ENCODE measurements around the gene LPCAT3.
"Not testable (repeated sequence)": the region's sequence is repeated elsewhere in the genome, so short reads cannot be mapped to it uniquely, and the experiment has no call there.

The LPCAT3 gene

DNA sequence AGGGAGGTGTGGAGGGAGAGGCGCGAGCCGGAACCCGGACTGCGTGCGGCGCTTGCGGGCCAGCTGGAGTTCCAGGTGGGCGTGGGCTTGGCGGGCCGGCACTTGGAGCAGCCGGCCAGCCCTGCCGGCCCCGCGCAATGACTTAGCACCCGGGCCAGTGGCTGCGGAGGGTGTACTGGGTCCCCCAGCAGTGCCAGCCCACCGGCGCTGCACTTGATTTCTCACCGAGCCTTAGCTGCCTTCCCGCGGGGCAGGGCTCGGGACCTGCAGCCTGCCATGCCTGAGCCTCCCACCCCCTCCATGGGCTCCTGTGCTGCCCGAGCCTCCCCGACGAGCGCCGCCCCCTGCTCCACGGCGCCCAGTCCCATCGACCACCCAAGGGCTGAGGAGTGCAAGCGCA, 19.1 kb upstream of the LPCAT3 start:
- not testable (repeated sequence) for DNase-seq

DNA sequence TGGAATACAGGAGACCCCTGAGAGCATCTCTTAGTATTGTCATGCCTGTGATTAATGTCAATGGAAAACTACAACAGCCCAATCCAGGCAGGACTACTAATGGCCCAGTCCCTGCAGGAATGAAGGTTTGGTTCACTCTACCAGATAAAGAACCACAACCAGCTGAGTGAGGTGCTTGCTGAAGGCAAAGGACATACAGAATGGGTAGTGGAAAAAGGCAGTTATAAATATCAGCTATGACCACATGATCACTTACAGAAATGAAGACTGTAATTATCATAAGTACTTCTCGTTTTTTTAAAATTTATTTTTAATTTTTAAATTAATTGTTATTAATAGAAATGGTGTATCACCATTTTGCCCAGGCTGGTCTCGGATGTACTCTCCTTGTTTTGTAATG, 17.2 kb upstream of the LPCAT3 start:
- no peak for DNase-seq

- no peak for DNase-seq
Measured at GRCh38 chr12:7034464-7034863, 16.2 kb upstream of the LPCAT3 start.

DNA sequence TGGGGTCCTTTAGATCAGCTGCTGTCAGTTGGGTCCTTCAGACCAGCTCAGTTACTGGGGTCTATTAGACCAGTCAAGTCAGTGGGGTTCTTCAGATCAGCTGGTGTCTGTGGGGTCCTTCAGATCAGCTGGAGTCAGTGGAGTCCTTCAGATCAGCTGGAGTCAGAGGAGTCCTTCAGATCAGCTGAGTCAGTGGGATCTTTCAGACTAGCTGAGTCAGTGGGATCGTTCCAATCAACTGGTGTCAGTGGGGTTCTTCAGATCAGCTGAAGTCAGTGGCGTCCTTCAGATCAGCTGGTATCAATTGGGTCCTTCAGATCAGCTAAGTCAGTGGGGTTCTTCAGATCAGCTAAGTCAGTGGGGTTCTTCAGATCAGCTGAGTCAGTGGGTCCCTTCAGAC, 14.7 kb upstream of the LPCAT3 start:
- no peak for DNase-seq

DNA sequence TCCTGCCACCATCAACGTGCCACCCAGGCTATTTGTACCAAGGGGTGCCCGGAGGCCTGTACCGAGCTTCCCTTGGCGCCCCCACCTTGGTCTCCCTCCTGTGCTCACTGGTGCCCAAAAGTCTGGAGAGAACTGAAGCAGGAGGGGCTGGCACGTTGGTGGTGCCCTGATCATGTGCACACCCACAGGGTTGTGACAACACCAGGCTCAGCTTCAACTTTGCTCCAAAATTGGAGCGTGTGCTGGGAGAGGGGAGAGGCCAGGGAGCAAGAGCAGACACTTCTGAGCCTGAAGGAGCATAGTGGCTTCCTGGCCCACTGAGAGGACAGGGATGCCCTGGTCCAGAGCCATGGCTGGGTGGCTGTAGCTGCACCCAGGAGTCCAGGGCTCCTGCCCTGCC, 13.0 kb upstream of the LPCAT3 start:
- no peak for DNase-seq

- DNase-seq: no peak
Measured at GRCh38 chr12:7026854-7027253, 8.6 kb upstream of the LPCAT3 start.

DNA sequence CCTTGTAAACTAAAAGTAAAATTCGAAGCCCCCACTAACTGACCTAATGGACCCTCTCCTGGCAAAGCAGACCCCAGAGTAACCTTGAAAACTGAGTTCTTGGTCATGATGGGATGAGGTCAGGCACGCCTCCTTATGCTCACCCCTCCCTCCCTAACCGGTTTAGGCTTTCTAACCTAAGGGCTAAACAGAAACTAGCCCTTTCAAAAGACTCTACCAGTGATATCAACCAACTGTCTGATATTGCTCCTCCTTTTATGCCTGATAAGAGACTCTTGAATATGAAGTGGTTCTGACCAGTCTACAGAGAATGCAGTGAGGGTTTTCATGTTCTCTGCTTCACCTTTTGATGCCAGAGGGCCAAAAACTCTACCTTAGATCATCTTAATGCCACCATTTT, 4.8 kb upstream of the LPCAT3 start:
- no peak for DNase-seq

DNA sequence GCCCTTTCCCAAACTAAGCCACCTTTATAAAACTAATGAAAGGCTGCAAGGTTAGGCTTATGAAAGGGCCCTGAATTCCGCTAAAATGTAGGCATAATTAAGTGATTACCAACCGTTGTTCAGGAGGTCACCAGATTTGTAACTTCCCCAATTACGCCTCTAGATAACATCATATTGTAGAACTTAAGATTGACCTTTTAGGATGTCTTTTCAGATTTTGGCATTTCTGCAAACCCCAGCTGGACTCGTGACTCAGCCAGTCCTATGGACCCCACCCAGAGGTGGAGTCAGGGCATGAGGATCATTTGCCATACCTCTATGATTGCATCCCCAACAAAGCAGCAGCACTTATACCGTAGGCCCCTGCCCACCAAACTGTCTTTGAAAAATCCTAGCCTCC, 3.7 kb upstream of the LPCAT3 start:
- DNase-seq: no peak

GRCh38 chr12:7019043-7019569, 830 bp upstream of the LPCAT3 start:
- DNase-seq: no peak

- DNase-seq: peak in 2 of 5 experiments; percentile 4 to 43
Measured at GRCh38 chr12:7017870-7018349, 366 bp downstream of the LPCAT3 start.

- DNase-seq: peak in 1 of 5 experiments; percentile 5
Measured at GRCh38 chr12:7016958-7017571, 1.2 kb downstream of the LPCAT3 start.

DNA sequence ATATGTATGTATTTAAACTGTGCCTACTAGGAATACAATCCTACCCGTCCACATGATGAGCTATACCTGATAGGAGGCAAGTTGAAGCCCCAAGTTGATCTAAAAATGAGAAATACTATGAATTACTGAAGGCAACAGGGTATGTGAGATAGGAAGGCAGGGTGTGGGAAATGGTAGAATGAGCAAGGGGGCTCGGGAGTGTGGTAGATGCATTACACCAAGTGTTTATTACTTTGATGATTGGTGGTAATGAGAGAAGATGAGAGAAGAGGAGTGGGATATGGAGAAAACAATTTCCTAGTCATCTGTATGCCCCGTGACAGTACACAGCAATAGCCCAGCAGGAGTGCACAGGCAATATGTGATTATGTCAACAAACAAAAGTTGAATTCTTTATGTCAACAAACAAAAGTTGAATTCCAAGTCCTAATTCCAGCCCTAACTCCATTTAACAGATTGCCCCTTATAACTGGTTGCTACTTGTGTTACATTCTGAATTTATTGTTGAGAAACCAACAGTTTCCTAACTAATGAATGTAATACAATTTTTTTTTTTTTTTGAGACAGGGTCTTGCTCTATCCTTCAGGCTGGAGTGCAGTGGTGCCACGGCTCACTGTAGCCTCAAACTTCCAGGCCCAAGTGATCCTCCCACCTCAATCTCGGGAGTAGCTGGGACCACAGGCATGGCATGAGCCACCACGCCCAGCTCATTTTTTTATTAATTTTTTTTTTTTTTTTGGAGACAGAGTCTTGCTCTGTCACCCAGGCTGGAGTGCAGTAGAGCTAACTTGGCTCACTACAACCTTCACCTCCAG, 2.5 kb downstream of the LPCAT3 start:
- no peak for DNase-seq

GRCh38 chr12:7013101-7013500, 5.2 kb downstream of the LPCAT3 start:
- DNase-seq: no peak

- no peak for DNase-seq
Measured at GRCh38 chr12:7012024-7012607, 6.2 kb downstream of the LPCAT3 start.

DNA sequence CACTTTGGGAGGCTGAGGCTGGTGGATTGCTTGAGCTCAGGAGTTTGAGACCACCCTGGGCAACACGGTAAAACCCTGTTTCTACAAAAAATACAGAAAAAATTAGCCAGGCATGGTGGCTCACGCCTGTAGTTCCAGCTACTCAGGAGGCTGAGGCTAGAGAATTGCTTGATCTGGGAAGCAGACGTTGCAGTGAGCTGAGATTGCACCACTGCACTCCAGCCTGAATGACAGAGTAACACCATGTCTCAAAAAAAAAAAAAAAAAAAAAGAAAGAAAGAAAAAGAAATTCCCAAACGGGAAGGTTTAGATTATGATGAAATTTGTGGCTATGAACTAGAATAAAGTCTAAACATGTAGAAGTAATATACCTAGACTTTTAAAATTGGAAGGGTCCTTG, 6.9 kb downstream of the LPCAT3 start:
- DNase-seq: not testable (repeated sequence)

DNA sequence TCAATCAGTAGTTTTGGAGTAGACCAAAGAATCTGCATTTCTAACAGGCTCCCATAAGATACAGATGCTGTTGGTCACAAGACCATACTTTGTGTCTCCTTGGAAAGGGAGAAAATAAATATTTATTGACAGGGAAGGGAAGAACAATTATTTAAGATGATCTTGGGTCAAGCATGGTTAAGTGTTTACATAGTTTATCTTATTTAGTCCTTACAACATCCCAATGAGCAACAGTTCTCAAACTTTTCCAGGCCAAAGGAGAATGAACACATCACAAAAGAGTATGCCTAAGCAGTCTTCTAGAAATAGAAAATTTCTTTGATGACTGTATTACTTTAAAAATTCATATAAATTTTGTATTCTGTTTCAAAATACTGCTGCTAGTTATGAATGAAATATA, 8.8 kb downstream of the LPCAT3 start:
- DNase-seq: no peak

DNA sequence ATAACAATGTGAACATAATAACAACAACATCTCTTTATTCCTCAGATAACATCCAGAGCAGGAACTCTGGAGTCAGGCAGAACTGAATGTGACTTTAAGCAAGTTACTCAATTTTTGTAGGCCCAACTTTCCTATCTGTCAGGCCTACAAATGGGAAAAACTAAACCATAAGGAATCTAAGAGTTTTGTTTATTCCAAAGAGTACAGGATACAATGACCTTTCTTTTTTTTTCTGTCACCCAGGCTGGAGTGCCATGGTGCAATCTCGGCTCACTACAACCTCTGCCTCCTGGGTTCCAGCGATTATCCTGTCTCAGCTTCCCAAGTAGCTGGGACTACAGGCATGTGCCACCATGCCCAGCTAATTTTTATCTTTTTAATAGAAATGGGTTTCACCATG, 9.4 kb downstream of the LPCAT3 start:
- DNase-seq: no peak

DNA sequence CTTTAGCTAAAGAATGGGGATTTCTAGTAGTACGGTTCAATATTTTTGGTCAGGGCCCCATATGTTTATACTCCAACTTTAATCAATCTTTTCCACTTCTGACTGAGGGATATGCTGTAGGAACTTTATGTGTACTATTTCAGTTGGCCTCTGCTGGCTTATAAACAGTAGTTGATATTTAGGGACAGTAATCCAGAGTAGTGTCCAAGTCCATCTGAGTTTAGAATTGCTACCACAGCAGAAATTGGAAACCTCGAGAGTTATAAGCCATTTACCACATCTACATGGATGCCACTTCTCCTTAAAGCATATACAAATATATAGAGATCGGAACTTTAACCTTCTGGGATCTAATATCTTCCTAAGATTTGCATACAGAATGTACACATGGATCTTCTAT, 11.6 kb downstream of the LPCAT3 start:
- DNase-seq: no peak

- DNase-seq: no peak
Measured at GRCh38 chr12:7005311-7005710, 13.0 kb downstream of the LPCAT3 start.

- DNase-seq: no peak
Measured at GRCh38 chr12:7004840-7005239, 13.4 kb downstream of the LPCAT3 start.

GRCh38 chr12:7004287-7004803, 13.9 kb downstream of the LPCAT3 start:
- DNase-seq: peak in 1 of 5 experiments; percentile 5

- DNase-seq: no peak
Measured at GRCh38 chr12:7001921-7002591, 16.2 kb downstream of the LPCAT3 start.

All from T-helper 2 cell (primary cell).